Keratinocyte (primary cell): ENCODE data around the gene DPM2. TPM values are rescaled to one million over a fixed set of nuclear protein-coding genes. Genes with fewer than 3 reads are reported as not detected.
A peak's percentile ranks its signal among the peaks of the same experiment; 100 is the strongest.

ENCODE experiments used
- DNase-seq: peaks from one replicate; pipeline ENCODE4 v3.0.0-alpha.2; 2011; ENCODE audit warnings: low read depth, missing footprints, low spot score
- FAIRE-seq: peaks from 2 replicates; lab custom pipeline; 2011; peaks lifted over from hg19 to GRCh38; lab: Jason Lieb, UNC
- H2AFZ ChIP-seq: 2 replicates; pipeline ENCODE4 v1.6.0; 2012; ENCODE audit warnings: low read length, control low read depth, inconsistent platforms; ENCODE audit not compliant: control insufficient read depth
- H3K27ac ChIP-seq: 2 replicates; pipeline ENCODE4 v1.5.1; 2011; ENCODE audit warnings: low read length; ENCODE audit not compliant: control insufficient read depth, insufficient read depth
- H3K27me3 ChIP-seq: 3 replicates; pipeline ENCODE4 v1.6.0; 2011; ENCODE audit warnings: low read length; ENCODE audit not compliant: control insufficient read depth, insufficient read depth; ENCODE audit errors: extremely low read depth
- H3K36me3 ChIP-seq, 2 experiments: 2 replicates in 1 of 2; 3 replicates in 1 of 2; pipeline ENCODE4 v1.5.1; 2011; ENCODE audit warnings: low read length in 2 of 2, mild to moderate bottlenecking in 1 of 2; ENCODE audit not compliant: control insufficient read depth in 2 of 2, insufficient read depth in 2 of 2; ENCODE audit errors: extremely low read depth in 1 of 2
- H3K4me1 ChIP-seq: 3 replicates; pipeline ENCODE4 v1.5.1; 2011; ENCODE audit warnings: low read length; ENCODE audit not compliant: control insufficient read depth, insufficient read depth; ENCODE audit errors: extremely low read depth
- H3K4me2 ChIP-seq: 3 replicates; pipeline ENCODE4 v1.6.0; 2011; ENCODE audit warnings: low read depth, low read length; ENCODE audit not compliant: control insufficient read depth, insufficient read depth; ENCODE audit errors: extremely low read depth
- H3K4me3 ChIP-seq, 3 experiments: fragments of 200-600 bp in 1 of 3; sonication (generic) in 1 of 3; 2 replicates in 2 of 3; 3 replicates in 1 of 3; pipeline ENCODE4 v1.5.1; 2011 to 2016; ENCODE audit warnings: low read length in 3 of 3, mild to moderate bottlenecking in 3 of 3, control low read depth in 2 of 3, inconsistent platforms in 1 of 3, low read depth in 1 of 3, mixed read lengths in 1 of 3, mixed run types in 1 of 3, moderate library complexity in 1 of 3; ENCODE audit not compliant: control insufficient read depth in 2 of 3, insufficient read depth in 2 of 3; ENCODE audit errors: extremely low read depth in 1 of 3
- H3K79me2 ChIP-seq: 2 replicates; pipeline ENCODE4 v1.6.0; 2012; ENCODE audit warnings: low read length; ENCODE audit not compliant: control insufficient read depth, insufficient read depth
- H3K9ac ChIP-seq: 3 replicates; pipeline ENCODE4 v1.6.0; 2011; ENCODE audit warnings: low read length; ENCODE audit not compliant: control insufficient read depth, insufficient read depth; ENCODE audit errors: extremely low read depth
- H3K9me1 ChIP-seq: 3 replicates; pipeline ENCODE4 v1.6.0; 2011; ENCODE audit warnings: low read length; ENCODE audit not compliant: control insufficient read depth, insufficient read depth; ENCODE audit errors: extremely low read depth
- H3K9me3 ChIP-seq: 2 replicates; pipeline ENCODE4 v1.5.1; 2012; ENCODE audit warnings: low read depth, low read length; ENCODE audit not compliant: control insufficient read depth
- H4K20me1 ChIP-seq: 3 replicates; pipeline ENCODE4 v1.6.0; 2011; ENCODE audit warnings: low read length; ENCODE audit not compliant: control insufficient read depth, insufficient read depth; ENCODE audit errors: extremely low read depth
- CTCF ChIP-seq, 3 experiments: IDR thresholded peaks in 1 of 3; conservative IDR thresholded peaks in 1 of 3; optimal IDR thresholded peaks in 1 of 3; 2 replicates in 2 of 3; 3 replicates in 1 of 3; pipeline versions ENCODE3 to v1.5.1; 2011; ENCODE audit warnings: low read length in 3 of 3, mild to moderate bottlenecking in 3 of 3, moderate library complexity in 2 of 3, control low read depth in 1 of 3, inconsistent platforms in 1 of 3; ENCODE audit not compliant: insufficient read depth in 2 of 3; ENCODE audit errors: extremely low read depth in 1 of 3
- EZH2 ChIP-seq: IDR thresholded peaks from one replicate; pipeline ENCODE4 v1.6.1; 2012; ENCODE audit warnings: inconsistent platforms, mild to moderate bottlenecking, low read length, moderate library complexity
- dilution Hi-C: fragments of 300-500 bp; cut with MboI; formaldehyde crosslinking; loops from one replicate; pipeline ENCODE4 v1.7.0; 2020; ENCODE audit warnings: low sequenced_read_pairs; ENCODE audit not compliant: extremely low pct_ligation_motif_present
- polyA plus RNA-seq, 5 experiments: library from polyadenylated mRNA; depleted of rRNA in 3 of 5; stranded (reverse) in 3 of 5; stranded (forward) in 1 of 5; unstranded in 1 of 5; fragments of >200 nt; gene quantifications; 1 replicate in 1 of 5; 2 replicates in 3 of 5; 3 replicates in 1 of 5; pipeline versions ENCODE4 v1.2.1 to v1.2.3, GENCODE V29; 2011 to 2012; ENCODE audit warnings: missing spikeins in 2 of 5, low read depth in 1 of 5, low replicate concordance in 1 of 5

The DPM2 gene
- polyA plus RNA-seq, 1 donor (not counting 4 experiments of a cell fraction or from before 2014, with no cell fraction given) = 31.1 TPM

GRCh38 chr9:127977884-127978647 is 40.4 kb upstream of the DPM2 start:
- H3K9me1 ChIP-seq = no peaks in the 10 kb centered on the region
- H3K9me3 ChIP-seq = no peaks in the 10 kb centered on the region
- H3K4me3 ChIP-seq = peak overlapping the region in 2 of 3 experiments; percentile 4 to 27
- dilution Hi-C loops = no loop called here
- H3K79me2 ChIP-seq = peaks cover 36% of the 10 kb centered on the region
- no peak for DNase-seq
- no peak for TF ChIP-seq EZH2
- TF ChIP-seq CTCF (optimal IDR thresholded peaks at IDR 0.05 in 1 of 3, IDR thresholded peaks at IDR 0.05 in 1 of 3, conservative IDR thresholded peaks at IDR 0.05 in 1 of 3; ENCODE audit: extremely low read depth in 1 of 3, insufficient read depth in 2 of 3, low read length in 3 of 3) = peak in 1 of 3 experiments; percentile 8
- no peaks in the 10 kb centered on the region for H3K27me3 ChIP-seq
- peak overlapping the region; percentile 3 for H3K9ac ChIP-seq
- H3K36me3 ChIP-seq = peaks cover 0 to 4% of the 10 kb centered on the region in 2 experiments
- H4K20me1 ChIP-seq = no peaks in the 10 kb centered on the region
- no peak overlapping the region for H3K27ac ChIP-seq
- H2AFZ ChIP-seq = no peak overlapping the region
- no peak for FAIRE-seq
- peaks cover 25% of the 10 kb centered on the region for H3K4me1 ChIP-seq
- peak overlapping the region; percentile 65 for H3K4me2 ChIP-seq

- H3K4me2 ChIP-seq = peak overlapping the region; percentile 65
- no peak for FAIRE-seq
- no peak overlapping the region for H2AFZ ChIP-seq
- H3K9me1 ChIP-seq = no peaks in the 10 kb centered on the region
- DNase-seq = no peak
- TF ChIP-seq CTCF (optimal IDR thresholded peaks at IDR 0.05 in 1 of 3, IDR thresholded peaks at IDR 0.05 in 1 of 3, conservative IDR thresholded peaks at IDR 0.05 in 1 of 3; ENCODE audit: extremely low read depth in 1 of 3, insufficient read depth in 2 of 3, low read length in 3 of 3) (no peak), EZH2 (no peak)
- H3K4me1 ChIP-seq = peaks cover 25% of the 10 kb centered on the region
- dilution Hi-C loops = no loop called here
- no peaks in the 10 kb centered on the region for H4K20me1 ChIP-seq
- H3K27ac ChIP-seq = no peak overlapping the region
- no peaks in the 10 kb centered on the region for H3K9me3 ChIP-seq
- no peak overlapping the region for H3K9ac ChIP-seq
- H3K36me3 ChIP-seq = peaks cover 0 to 4% of the 10 kb centered on the region in 2 experiments
- H3K4me3 ChIP-seq = no peak overlapping the region
- H3K27me3 ChIP-seq = no peaks in the 10 kb centered on the region
- H3K79me2 ChIP-seq = peaks cover 38% of the 10 kb centered on the region
Observed at GRCh38 chr9:127977009-127977883, 39.6 kb upstream of the DPM2 start.
